GM18870 (cell line): ENCODE measurements around the gene DIS3L2.

ENCODE experiments used
- ATAC-seq: cut with Tn5 transposase; IDR thresholded peaks from one replicate; pipeline ENCODE4 v1.9.1; 2021; ENCODE audit warnings: moderate library complexity; ENCODE audit not compliant: unreplicated experiment

Gene DIS3L2

GRCh38 chr2:231951452-231952035 is 10.0 kb upstream of the DIS3L2 start:
- ATAC-seq: no peak

- ATAC-seq: no peak
These were observed 5.6 kb upstream of the DIS3L2 start for GRCh38 chr2:231955758-231956472.

- no peak for ATAC-seq
These were observed 3.4 kb upstream of the DIS3L2 start for GRCh38 chr2:231957913-231958763.

- no peak for ATAC-seq
These were observed 634 bp upstream of the DIS3L2 start for GRCh38 chr2:231960810-231961348.

GRCh38 chr2:231965102-231965501 is 3.6 kb downstream of the DIS3L2 start:
- ATAC-seq: no peak

- no peak for ATAC-seq
These were observed 5.4 kb downstream of the DIS3L2 start for GRCh38 chr2:231966886-231967285.

GRCh38 chr2:231968820-231969219 is 7.3 kb downstream of the DIS3L2 start:
- ATAC-seq: no peak

GRCh38 chr2:231970461-231970860 is 8.9 kb downstream of the DIS3L2 start:
- ATAC-seq: no peak

- ATAC-seq: no peak
These were observed 13.5 kb downstream of the DIS3L2 start for GRCh38 chr2:231975001-231975400.

- ATAC-seq: no peak
These were observed 15.9 kb downstream of the DIS3L2 start for GRCh38 chr2:231977430-231977829.

- ATAC-seq: no peak
These were observed 23.5 kb downstream of the DIS3L2 start for GRCh38 chr2:231984992-231985391.

GRCh38 chr2:231985823-231986261 is 24.3 kb downstream of the DIS3L2 start:
- no peak for ATAC-seq

GRCh38 chr2:231987124-231987727 is 25.7 kb downstream of the DIS3L2 start:
- no peak for ATAC-seq

- no peak for ATAC-seq
These were observed 26.8 kb downstream of the DIS3L2 start for GRCh38 chr2:231988179-231988866.

GRCh38 chr2:231991664-231992063 is 30.2 kb downstream of the DIS3L2 start:
- ATAC-seq: no peak

- no peak for ATAC-seq
These were observed 31.4 kb downstream of the DIS3L2 start for GRCh38 chr2:231992888-231993287.

- ATAC-seq: no peak
These were observed 35.5 kb downstream of the DIS3L2 start for GRCh38 chr2:231996797-231997540.

GRCh38 chr2:231998046-231998445 is 36.5 kb downstream of the DIS3L2 start:
- ATAC-seq: no peak

- no peak for ATAC-seq
These were observed 38.9 kb downstream of the DIS3L2 start for GRCh38 chr2:232000439-232000838.

GRCh38 chr2:232001073-232001472 is 39.6 kb downstream of the DIS3L2 start:
- no peak for ATAC-seq
